HG03521 (cell line): ENCODE measurements around the gene NAA25.
"Not testable (repeated sequence)": the region's sequence is repeated elsewhere in the genome, so short reads cannot be mapped to it uniquely, and the experiment has no call there.

Experiments
- ATAC-seq: cut with Tn5 transposase; IDR thresholded peaks from one replicate; pipeline ENCODE4 v1.9.1; 2021; ENCODE audit warnings: mild to moderate bottlenecking, moderate library complexity; ENCODE audit not compliant: unreplicated experiment

Gene NAA25

DNA sequence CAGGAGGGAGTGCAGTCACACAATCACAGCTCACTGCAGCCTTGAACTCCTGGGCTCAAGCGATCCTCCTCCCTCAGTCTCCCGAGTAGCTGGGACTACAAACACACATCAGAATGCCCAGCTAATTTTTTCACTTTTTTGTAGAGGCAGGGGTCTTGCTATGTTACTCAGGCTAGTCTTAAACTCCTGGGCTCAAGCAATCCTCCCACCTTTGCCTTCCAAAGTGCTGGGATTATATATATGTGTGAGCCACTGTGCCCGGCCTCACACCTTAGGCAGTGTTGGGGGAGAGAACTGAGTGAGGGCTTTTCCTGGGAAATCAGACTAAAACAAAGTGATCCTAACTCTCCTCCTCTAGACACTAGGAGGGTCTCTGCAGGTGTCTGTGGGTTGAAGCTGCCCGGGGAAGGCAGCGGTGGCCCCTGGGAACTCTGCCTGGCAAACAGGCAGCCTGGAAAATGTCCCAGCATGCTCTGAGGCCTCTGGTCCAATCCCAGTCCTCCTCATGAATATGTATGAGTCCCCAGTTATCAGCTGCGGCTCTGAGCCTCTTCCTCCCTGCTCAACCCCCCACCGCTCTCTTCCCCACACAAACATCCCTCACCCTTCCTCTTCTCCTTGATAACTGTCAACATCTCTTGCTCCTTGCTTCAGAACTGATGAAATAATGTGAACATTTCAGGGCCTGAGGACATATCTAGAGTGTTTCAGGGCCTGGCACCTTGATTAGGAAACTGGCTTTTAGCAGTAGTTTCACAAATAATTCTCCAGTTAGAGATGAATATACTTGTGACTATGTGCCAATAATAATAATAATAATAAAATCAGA is 7.9 kb upstream of the NAA25 start:
- no peak for ATAC-seq

DNA sequence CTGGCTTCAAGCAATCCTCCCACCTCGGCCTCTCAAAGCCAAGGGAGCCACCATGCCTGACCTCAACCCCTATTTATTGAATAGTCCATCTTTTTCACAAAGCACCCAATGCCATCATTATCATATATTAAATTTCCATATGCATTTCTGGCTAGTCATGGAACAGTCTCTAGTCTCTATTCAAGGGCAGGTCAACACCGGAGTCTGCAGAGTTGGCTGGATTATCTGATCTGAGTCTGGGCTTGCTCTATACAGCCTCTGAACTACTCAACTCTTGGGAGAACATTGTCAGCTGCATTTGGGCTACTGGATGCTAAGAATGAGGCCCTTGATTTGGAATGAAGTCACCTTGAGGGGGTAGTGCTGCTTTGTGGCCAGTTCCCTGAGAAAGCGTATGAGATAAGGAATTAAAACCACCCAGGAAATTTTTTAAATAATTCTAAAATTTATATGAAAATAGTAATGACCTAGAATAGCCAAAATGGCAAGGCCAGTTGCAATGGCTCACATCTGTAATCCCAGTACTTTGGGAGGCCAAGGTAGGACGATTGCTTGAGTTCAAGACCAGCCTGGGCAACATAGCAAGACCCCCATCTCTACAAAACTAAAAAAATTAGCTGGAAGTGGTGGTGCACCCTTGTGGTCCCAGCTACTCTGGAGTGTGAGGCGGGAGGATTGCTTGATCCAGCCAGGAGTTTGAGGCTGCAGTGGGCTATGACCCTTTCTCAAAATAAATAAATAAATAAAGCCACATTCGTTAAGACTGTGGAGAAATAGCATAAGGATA is 6.9 kb upstream of the NAA25 start:
- no peak for ATAC-seq

DNA sequence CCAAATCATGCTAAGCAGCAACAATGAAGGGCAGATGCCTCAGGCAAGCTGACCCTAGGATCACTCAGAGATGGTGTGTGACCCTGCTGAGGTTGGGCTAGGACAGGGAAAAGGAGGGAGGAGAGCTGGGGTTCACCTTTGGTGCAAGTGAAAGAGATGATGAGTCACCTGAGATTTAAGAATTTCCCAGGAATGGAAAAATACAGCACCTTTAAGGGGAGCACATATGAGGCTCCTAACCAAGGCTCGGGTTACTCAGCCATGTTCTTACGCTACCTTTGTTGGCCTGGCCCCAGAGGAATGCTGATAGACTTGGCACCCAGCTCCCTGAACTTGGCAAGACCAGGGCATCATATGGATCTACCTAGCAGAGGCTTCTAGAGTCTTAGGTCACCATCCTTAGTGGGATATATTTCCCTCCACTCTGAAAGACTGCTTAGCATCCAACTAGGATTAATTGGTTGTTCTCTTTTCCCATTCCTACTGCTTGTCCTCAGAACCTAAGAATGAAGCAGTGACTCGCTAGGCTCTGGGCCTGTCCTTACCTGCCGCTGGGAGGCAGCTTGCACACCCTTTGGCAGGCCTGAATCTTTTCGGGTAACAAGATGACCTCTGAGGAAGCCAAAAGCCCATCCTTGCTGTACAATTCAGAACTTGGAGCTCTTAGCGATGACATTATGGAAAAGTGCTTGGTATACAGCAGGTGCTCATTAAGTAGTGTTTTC is 4.0 kb upstream of the NAA25 start:
- ATAC-seq: no peak

DNA sequence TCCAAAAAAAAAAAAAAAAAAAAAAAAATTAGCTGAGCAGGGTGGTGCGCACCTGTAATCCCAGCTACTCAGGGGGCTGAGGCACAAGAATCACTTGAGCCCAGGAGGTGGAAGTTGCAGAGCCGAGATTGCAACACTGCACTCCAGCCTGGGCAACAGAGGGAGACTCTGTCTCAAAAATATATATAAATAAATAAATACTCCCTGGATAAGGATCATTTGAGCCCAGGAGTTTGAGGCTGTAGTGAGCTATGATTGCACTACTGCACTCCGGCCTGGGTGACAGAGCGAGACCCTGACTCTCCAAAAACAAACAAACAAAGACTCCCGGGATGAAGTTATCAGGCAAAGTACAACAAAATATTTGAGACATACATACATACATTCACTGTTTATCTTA is 3.3 kb upstream of the NAA25 start:
- ATAC-seq: no peak

DNA sequence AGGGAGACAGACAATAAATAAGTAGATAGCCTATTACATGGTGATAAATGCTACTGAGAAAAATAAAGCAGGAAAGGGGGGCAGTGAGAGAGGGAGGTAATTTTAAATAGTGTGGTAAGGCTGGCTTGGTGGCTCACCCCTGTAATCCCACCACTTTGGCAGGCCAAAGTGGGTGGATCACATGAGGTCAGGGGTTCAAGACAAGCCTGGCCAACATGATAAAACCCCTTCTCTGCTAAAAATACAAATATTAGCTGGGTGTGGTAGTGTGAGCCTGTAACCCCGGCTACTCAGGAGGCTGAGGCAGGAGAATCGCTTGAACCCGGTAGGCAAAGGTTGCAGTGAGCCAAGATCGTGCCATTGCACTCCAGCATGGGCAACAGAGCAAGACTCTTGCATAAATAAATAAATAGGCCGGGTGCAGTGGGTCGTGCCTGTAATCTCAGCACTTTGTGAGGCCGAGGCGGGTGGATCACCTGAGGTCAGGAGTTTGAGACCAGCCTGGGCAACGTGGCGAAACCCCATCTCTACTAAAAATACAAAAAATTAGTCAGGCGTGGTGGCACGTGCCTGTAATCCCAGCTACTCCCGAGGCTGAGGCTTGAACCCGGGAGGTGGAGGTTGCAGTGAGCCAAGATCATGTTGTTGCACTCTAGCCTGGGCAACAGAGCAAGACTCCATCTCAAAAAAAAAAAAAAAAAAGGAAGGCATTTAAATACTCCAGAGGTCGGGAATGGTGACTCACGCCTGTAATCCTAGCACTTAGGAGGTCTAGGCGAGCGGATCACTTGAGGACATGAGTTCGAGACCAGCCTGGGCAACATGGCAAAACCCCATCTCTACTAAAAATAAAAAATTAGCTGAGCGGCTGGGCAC is 2.4 kb upstream of the NAA25 start:
- ATAC-seq: not testable (repeated sequence)

DNA sequence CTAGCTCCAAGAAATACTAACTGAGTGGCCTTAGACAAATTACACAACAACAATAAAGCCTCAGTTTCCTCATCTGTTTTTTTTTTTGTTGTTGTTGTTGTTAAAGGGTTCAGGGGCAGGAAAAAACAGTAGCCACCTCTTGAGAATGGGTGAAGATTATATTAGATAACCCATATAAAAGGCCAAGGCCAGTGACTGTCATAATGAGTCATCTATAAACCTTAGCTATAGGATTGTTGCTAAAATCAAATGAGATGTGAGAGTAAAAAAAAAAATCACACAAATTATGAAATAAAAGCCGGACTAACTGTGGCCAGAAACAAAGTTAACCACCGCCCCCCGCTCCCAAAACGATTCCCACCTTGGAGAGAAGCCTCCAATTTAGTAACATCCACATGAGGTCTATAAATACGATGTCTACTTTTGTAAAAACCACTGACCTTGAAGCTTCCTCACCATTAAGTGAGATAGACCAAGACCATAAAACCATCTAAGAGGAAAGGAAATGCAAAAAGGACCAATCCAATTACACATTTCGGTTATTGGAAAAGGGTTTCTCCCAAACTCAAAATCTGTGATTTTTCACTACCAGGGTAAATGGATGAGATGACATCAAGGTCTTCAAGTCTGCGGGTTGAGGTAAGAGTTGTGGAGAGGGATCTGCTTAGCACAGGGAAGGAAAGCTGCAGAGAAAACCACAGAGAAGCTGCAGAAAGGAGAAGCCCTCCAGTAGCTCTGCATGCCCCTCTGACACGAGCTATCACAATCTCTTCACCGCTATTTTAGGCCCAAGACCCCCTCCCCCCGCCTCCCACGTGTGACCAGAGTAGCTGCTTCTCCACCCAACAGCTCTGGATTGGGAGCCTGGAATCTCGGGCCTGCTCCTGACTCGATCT is 1.0 kb downstream of the NAA25 start:
- ATAC-seq: peak; percentile 11

DNA sequence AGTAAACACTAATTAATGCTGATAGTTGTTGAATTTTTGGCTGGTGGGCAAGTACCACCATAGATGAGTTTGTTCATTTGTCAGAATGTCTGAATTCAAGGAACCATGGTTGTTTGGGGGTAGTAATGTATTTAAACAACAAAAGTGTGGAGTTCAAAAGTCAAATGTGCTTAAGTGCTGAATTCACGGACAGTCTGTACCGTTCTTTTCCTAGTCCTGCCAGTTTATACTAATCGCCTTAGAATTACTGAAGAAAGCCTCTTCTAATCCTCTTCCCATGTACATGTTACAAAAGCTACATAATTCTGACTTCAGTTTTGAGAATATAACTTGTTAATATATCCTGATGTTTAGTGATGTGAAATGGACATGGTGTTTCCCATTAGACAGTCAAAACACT is 2.7 kb downstream of the NAA25 start:
- ATAC-seq: no peak

DNA sequence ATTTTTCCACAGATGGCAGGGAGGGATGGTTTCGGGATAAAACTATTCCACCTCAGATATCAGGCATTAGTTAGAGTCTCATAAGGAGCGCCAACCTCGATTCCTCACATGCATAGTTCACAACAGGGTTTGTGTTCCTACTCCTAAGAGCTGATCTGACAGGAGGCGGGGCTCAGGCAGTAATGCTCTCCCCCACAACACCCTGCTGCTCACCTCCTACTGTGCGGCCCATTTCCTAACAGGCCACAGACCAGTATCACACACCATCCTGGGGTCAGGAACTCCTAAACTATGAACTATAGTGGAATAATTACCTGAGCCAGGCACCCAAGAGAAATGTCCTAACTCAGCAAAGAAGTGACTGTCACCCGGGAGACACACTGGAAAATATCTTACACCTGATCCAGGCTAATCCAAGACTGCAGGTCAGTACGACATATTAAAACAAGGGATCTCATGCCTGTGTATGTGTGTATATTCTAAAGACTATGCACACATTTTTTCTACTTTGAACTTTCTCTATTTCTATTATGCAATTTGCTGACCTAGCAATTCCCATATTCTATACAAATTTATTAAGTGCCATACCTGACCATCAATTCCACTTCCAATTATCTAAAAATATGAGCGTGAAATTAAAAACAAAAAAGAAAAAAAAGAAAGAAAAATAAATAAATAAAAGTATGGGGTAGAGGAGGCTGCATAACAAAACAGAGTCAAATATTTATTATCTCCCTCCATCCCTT is 4.7 kb downstream of the NAA25 start:
- ATAC-seq: no peak

DNA sequence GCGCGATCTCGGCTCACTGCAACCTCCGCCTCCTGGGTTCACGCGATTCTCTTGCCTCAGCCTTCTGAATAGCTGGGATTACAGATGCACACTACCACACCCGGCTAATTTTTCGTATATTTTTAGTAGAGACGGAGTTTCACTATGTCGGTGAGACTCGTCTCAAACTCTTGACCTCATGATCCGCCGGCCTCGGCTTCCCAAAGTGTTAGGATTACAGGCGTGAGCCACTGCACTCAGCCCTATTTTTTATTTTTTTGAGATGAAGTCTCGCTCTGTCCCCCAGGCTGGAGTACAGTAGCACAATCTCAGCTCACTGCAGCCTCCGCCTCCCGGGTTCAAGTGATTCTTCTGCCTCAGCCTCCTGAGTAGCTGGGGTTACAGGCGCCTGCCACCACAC is 5.8 kb downstream of the NAA25 start:
- not testable (repeated sequence) for ATAC-seq

DNA sequence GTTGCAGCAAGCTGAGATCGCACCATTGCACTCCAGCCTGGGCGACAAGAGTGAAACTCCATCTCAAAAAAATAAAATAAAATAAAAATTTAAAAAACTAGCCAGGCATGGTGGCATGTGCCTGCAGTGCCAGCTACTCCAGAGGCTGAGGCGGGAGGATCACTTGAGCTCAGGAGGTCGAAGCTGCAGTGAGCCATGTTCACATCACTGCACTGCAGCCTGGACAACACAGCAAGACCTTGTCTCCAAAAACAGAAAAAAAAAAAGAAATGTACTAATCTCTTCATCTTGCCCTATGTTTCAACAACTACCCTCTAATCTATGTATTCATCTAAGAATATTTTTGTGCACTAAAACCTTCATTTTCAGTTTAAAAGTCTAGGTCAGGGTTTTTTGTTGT is 6.5 kb downstream of the NAA25 start:
- no peak for ATAC-seq

DNA sequence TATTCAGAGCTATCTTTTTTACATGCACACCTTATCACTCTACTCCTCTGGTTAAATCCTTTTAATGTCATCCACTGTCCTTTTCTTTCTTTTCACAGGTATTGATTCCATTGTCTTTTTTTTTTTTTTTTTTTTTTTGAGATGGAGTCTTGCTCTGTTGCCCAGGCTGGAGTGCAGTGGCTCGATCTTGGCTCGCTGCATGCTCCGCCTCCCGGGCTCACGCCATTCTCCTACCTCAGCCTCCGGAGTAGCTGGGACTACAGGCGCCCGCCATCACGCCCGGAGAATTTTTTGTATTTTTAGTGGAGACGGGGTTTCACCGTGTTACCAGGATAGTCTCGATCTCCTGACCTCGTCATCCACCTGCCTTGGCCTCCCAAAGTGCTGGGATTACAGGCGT is 8.1 kb downstream of the NAA25 start:
- not testable (repeated sequence) for ATAC-seq

DNA sequence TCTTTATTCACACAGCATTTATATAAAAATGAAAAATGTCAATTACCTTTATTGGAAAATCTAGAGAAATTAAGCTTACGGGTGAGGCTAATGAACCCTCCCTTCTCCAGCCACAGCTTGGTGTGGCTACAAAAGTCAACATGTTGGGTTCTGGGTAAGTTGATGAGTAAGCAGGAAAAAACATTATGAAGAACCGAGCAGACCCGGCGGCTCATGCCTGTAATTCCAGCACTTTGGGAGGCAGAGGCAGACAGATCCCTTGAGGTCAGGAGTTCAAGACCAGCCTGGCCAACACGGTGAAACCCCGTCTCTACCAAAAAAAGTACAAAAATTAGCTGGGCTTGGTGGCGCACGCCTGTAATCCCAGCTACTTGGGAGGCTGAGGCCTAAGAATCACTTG is 10.9 kb downstream of the NAA25 start:
- no peak for ATAC-seq

DNA sequence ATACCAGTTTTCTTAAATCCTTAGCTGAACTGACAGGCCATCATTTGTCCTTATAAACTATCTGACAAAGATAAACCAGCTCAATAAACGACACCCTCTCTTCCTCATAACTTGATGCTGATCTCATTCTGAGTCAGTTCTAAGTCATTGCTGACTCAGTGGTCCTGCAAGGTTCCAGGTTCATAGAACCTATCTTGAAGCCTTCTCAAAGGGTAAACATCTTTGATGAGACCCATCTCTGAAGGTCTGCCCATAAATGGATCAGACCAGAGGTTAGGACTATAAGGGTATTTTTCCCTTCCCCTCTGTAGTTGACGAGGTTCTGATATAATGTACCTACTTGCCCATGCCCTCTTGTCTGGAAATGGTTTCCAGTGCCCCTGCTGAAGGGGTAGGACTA is 11.9 kb downstream of the NAA25 start:
- ATAC-seq: no peak

DNA sequence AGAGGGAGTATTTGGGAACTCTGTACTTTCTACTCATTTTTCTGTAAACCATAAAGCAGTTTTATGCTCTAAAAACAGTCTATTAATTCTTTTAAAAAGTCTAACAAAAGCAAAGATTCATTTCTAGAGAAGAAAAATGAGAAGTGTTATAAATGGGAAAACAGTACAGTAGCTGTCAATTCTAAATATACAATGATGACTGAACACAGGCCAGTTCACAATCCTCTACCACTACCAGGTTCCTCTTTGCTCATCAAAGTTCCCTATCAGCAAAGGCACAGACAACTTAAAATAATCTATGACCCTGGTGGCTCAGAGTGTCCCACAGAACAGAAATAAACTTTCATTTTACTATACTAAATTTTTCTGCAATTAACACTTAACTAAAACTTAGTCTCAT is 12.5 kb downstream of the NAA25 start:
- ATAC-seq: no peak

DNA sequence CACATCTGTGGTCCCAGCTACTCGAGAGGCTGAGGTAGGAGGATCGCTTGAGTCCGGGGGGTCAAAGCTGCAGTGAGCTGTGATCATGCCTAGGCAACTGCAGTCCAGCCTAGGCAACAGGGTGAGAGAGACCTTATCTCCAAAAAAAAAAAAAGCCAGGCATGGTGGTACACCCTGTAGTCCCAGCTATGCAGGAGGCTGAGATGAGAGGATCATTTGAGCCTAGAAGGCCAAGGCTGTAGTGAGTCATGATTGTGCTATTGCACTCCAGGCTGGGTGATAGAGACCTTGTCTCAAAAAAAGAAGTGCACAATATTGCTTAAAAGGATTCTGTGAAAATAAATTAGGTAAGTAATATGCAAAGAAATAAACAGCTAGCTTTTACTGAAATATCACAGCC is 17.0 kb downstream of the NAA25 start:
- ATAC-seq: no peak

DNA sequence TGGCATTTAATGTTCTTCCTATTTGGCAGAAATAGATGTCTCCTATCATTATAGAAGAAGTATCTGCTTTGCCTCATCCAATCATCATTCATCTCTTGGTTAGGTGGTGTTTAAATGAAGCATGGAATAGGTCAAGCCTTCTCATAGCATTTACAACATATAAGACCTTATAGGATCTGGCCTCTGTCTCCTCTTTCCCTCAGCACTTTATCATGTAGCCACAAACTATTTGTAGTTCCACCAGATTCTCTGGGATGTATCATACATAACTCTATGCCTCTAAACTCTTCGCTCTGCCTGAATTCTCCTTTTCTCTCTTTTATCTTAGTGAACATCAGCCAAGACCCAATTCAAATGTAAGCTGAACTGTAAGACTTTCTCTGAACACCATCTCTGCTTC is 20.7 kb downstream of the NAA25 start:
- no peak for ATAC-seq

DNA sequence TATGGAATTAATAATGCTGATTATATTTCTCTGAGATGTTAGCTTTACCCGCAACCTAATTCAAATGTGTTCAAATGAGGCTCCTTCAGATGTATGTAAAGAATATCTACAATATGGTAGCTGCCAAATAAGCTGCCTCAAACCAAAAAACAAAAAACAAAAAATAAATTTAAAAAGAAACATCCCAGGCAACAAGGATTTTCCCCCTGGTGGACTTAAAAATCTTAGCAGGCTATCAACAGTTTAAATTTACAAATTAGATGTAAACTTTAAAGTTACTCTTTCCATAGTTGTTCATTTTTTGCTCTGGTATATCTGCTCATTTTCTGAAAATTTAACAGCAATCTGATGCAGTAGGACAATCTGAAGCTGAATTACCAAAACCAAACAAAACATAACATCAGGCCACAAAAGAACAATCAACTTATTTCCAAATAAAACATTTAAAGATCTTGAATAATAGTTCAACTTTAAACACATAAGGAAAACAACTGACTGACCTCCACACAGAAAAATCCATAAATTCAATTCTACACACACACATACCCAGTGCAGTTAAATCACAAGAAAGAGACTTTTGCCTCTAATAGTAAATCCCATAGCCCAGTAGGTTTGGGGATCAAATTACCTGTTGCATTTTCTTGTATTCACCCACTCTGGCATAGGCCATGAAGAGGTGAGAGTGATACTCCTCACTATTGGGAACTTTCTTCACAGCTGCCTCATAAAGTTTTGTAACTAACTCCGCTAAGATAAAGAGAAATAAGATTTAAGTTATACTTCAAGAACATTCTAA is 21.3 kb downstream of the NAA25 start:
- no peak for ATAC-seq

DNA sequence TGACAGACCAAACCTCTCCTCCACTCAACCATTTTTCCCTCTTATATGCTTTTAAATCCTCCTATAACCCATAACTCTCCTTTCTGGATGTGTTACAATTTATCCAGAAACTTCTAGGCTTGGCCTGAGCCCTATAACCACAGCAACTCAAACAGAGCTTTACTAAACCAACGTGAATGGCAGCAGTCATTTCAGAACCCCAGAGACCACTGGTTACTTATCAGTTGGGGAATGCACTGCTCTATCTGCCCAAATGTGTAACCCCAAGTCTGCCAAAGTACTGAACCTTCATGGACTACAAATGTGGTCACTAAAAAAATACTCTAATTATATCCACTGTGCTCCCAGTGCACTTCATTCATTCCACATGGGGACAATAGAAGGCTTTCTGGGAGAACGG is 42.0 kb downstream of the NAA25 start:
- no peak for ATAC-seq
